Mononuclear cell (primary cell): ENCODE measurements around the gene CSNK1A1. TPM values are rescaled to one million over a fixed set of nuclear protein-coding genes. Genes with fewer than 3 reads are reported as not detected.

Experiments
- H3K27me3 ChIP-seq: 2 replicates; pipeline ENCODE4 v1.6.0; 2011; ENCODE audit warnings: low read length, control low read depth; ENCODE audit not compliant: insufficient read depth
- H3K4me1 ChIP-seq: 2 replicates; pipeline ENCODE4 v1.5.1; 2011; ENCODE audit warnings: mild to moderate bottlenecking, low read length, control low read depth; ENCODE audit not compliant: insufficient read depth
- H3K4me3 ChIP-seq: 2 replicates; pipeline ENCODE4 v1.5.1; 2011; ENCODE audit warnings: mild to moderate bottlenecking, low read length, moderate library complexity
- H3K9me3 ChIP-seq: 2 replicates; pipeline ENCODE4 v1.5.1; 2011; ENCODE audit warnings: low read depth, mild to moderate bottlenecking, control low read depth, low read length
- total RNA-seq: library from RNA; depleted of rRNA; stranded (reverse); fragments of >200 nt; gene quantifications from one replicate; pipeline ENCODE4 v1.2.3, GENCODE V29; 2012

The CSNK1A1 gene
- total RNA-seq, 1 donor = 249 TPM

DNA sequence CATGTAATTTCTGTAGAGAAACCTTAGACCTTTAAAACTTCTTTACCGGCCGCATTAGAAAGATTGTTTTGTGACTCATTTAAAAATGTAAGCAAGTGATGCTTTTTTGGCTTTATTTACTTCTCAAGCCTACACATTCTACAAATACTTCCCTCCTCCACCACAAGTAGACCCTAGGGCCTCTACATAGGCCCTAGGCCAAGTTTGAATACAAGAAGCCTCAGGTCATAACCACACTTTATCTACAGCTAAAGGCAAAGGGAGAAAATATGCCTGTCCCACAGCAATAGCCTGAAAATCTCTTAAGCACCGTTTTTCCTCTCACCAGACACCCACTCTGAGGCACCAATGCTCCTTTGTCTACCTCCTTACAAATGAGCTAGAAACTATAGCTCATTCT lies 53.9 kb downstream of the CSNK1A1 start:
- H3K27me3 ChIP-seq = no peaks in the 10 kb centered on the region
- H3K9me3 ChIP-seq = no peaks in the 10 kb centered on the region
- H3K4me1 ChIP-seq = no peaks in the 10 kb centered on the region
- no peak overlapping the region for H3K4me3 ChIP-seq

DNA sequence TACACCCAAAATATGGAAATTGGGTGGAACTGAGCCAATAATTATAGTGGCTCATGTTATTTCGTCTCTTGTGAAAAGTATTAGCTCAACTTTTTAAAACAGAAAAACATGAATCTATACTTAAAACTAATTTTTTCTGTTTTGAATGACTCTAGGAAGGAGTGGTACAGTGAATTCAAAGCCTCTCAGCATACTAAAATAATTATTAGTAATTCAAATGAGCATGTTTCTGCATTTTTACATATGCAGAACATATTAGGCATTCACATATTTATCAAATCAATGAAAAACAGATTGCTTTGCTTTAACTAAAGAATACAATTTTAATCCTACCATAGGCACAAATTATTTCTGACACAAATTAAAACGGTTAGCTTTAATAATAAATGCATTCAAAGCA lies 54.3 kb downstream of the CSNK1A1 start:
- no peaks in the 10 kb centered on the region for H3K4me1 ChIP-seq
- no peaks in the 10 kb centered on the region for H3K9me3 ChIP-seq
- no peak overlapping the region for H3K4me3 ChIP-seq
- no peaks in the 10 kb centered on the region for H3K27me3 ChIP-seq

DNA sequence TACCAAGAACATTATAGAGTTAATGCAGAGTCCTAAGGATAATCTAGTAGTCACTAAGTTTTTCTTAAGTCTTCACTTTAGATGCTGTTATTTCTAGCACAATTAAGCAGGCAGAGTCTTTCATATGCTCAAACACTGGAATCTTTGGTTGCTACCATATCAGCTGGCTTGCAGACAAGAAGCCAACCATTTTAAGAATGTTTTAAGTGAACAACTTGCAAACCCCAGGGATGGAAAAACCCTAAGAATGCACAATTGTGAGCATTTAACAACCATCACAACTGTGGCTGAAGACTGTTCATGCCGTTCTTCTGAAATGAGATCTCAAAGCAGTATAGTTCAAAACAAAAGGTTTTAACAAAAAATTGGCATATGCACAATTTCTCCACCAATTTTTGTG lies 55.1 kb downstream of the CSNK1A1 start:
- Histone ChIP-seq H3K4me1 (no peaks in the 10 kb centered on the region), H3K9me3 (no peaks in the 10 kb centered on the region), H3K27me3 (no peaks in the 10 kb centered on the region), H3K4me3 (no peak overlapping the region)

DNA sequence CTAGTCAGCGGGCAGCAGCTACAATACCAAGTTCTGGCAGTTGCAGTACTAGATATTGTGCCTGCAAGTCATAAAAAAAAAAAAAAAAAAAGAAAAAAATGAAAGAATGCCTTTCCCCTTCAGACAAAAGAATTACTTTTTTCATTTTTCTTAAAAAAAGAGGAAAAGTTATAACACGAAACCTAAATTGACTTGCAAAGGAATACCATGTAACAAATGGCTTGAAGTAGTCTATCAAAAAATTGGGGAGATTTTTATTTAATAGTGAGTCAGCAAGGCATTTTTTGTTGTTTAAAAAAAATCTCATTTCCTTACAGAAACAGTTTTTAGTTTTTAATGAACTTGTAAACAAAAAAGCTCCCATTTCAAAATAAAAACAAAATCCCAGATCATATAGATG lies 55.6 kb downstream of the CSNK1A1 start:
- Histone ChIP-seq H3K27me3 (no peaks in the 10 kb centered on the region), H3K9me3 (no peaks in the 10 kb centered on the region), H3K4me3 (no peak overlapping the region), H3K4me1 (no peaks in the 10 kb centered on the region)

DNA sequence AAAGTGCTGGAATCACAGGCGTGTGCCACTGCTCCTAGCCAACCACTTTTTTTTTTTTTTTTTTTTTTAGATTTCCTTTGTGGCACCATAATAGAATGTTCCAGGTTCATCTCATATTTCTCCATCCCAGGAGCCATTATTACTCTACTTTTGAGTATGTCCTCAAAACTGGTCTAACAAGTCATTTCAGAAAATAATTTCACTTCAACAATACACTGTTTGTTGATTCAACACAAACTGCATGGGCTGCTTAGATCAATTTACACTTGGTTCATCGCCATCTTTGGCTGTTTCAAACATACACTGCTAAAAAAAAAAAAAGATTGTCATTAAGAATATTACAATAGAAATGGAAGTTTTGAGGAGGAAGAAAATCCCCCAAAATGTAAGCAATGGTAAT lies 57.9 kb downstream of the CSNK1A1 start:
- Histone ChIP-seq H3K4me1 (no peaks in the 10 kb centered on the region), H3K9me3 (no peaks in the 10 kb centered on the region), H3K4me3 (no peak overlapping the region), H3K27me3 (no peaks in the 10 kb centered on the region)

DNA sequence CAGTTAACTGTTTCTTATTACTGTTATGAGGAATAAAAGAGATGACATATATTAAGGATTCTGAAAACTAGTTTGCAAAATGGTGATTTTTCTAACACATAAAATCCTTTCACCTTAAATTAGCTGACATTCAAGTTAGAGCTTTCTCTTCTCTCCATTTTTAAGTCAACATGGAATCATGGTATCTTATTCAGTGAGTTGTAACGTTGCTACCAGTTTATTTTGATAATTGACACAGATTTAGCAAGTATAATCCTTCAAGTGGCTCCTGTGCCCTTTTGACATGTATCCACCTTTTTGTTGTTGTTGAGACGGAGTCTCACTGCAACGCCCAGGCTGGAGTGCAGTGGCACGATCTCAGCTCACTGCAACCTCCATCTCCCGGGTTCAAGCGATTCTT lies 58.5 kb downstream of the CSNK1A1 start:
- H3K27me3 ChIP-seq = no peaks in the 10 kb centered on the region
- no peaks in the 10 kb centered on the region for H3K4me1 ChIP-seq
- H3K4me3 ChIP-seq = no peak overlapping the region
- H3K9me3 ChIP-seq = no peaks in the 10 kb centered on the region

DNA sequence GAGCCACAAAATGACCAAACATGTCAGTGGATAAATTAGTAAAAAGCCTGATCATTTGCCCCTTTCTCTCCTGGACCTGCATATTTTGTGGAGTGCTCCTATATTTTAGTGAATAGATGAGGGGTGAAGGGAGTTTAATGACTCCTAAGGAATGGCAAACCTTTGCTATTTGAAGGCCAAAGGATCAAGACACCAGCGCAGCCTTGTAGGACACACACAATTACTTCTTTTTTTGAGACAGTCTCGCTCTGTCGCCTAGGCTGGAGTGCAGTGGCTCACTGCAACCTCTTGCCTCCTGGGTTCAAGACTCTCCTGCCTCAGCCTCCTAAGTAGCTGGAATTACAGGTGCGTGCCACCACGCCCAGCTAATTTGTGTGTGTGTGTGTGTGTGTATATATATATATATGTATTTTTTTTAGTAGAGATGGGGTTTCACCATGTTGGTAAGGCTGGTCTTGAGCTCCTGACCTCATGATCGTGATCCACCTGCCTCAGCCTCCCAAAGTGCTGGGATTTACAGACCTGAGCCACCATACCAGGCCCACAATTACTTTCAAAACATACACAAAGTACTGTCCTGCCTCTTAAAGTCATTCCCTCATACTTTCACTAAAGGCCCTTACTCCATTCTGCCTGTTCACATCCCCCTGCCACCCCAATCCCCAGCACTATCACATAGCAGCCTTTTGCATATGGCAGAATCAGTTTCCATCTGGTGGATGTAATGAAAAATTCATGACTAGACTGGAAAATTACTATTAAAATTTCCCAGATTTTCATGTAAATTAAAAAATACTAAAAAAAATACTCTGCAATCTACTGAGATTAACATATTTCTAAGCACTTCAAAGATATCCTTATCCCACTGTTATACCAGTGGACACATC lies 60.4 kb downstream of the CSNK1A1 start:
- Histone ChIP-seq H3K27me3 (no peaks in the 10 kb centered on the region), H3K4me3 (no peak overlapping the region), H3K9me3 (no peaks in the 10 kb centered on the region), H3K4me1 (no peaks in the 10 kb centered on the region)

DNA sequence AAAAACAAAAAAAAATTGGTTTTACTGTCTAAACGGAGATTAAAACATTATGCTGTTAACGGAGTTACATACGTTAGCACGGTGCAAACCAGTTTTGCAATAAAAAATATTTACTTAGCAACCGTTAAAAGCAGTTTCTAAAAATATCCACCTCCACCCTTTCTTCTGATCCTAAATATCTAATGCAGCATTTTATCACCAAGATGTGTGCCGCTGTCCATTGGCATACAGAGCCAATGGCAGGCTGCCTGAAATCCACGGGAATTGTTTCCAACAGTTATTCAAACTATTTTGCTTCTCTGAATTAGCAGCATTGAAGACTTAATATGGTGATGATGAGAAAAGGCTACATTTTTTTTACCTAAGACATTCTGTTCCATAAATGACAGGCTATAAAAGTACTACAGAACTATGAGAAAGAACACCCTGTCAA lies 61.6 kb downstream of the CSNK1A1 start:
- Histone ChIP-seq H3K4me1 (no peaks in the 10 kb centered on the region), H3K4me3 (no peak overlapping the region), H3K27me3 (no peaks in the 10 kb centered on the region), H3K9me3 (no peaks in the 10 kb centered on the region)

DNA sequence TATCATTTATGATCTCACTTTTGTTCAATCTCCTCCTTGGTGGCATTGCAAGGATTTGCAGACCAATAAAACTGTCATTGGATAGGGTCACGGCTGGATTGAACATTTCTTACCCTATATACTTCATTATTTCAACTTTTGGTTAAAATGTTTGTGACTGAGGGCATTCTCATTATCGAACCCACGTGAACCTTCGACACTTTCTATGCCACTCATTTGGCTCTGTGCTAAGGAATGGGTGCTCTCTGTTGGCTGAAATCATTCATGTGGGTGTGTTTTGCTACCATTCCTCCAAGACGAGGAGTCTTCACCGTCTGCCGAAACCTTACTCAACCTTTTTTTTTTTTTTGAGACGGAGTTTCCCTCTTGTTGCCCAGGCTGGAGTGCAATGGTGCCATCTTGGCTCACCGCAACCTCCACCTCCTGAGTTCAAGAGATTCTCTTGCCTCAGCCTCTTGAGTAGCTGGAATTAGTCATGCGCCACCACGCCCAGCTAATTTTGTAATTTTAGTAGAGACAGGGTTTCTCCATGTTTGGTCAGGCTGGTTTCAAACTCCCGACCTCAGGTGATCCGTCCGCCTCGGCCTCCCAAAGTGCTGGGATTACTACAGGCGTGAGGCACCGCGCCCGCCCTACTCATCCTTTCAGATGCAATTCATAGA lies 62.5 kb downstream of the CSNK1A1 start:
- H3K9me3 ChIP-seq = no peaks in the 10 kb centered on the region
- H3K27me3 ChIP-seq = no peaks in the 10 kb centered on the region
- H3K4me3 ChIP-seq = no peak overlapping the region
- H3K4me1 ChIP-seq = no peaks in the 10 kb centered on the region

DNA sequence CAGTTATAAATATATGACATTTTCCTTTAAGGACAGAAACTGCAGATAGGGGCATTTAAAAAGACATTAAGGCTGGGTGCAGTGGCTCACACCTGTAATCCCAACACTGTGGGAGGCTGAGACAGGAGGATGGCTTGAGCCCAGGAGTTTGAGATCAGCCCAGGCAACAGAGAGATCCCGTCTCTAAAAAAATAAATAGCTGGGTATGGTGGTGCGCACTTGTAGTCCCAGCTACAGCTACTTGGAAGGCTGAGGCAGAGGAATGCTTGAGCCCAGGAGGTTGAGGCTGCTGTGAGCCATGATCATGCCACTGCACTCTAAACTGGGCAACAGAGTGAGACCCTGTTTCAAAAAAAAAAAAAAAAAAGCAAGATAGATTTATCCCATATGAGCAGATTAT lies 63.6 kb downstream of the CSNK1A1 start:
- Histone ChIP-seq H3K27me3 (no peaks in the 10 kb centered on the region), H3K4me1 (no peaks in the 10 kb centered on the region), H3K4me3 (no peak overlapping the region), H3K9me3 (no peaks in the 10 kb centered on the region)

DNA sequence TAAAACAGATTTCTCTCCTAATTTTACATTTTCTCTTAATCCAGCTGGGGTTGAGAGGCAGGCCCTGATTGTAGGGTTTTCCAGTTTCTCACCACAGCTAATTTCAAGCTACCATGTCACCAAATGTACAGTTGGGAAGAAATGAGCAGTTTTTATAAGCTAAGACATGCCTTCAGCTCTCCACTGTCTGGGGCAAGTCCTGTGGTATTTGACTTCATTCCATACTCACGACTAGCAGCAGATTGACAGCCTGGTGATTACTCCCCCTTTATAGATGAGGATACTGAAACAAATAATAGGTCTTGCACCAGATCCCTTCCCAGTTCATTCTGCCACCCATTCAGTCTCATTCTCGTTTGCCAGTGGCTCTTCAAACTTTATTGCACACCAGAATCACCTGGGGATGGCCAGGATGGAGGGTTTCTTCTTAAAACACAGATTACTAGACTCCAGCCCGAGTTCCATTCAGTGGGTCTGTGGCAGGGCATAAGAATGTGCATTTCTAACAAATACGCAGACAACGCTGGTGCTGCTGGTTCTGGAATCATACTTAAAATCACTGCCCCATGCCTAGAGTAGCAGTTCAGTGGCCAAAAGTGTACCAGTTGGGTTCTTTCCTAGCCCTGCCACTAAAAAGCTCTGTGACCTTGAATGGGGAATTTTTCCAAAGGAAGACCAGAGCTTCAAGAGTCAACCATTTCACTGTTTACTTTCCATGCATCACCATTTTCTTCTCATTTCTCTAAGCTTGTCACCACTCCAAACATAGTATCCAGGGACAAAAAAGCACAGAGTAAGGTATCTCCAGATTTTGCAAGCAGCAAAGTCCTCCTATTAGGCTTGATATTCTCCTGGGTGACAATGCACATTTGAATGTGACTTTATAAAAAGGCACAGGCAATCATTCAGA lies 64.3 kb downstream of the CSNK1A1 start:
- H3K9me3 ChIP-seq = no peaks in the 10 kb centered on the region
- no peaks in the 10 kb centered on the region for H3K27me3 ChIP-seq
- no peaks in the 10 kb centered on the region for H3K4me1 ChIP-seq
- no peak overlapping the region for H3K4me3 ChIP-seq

DNA sequence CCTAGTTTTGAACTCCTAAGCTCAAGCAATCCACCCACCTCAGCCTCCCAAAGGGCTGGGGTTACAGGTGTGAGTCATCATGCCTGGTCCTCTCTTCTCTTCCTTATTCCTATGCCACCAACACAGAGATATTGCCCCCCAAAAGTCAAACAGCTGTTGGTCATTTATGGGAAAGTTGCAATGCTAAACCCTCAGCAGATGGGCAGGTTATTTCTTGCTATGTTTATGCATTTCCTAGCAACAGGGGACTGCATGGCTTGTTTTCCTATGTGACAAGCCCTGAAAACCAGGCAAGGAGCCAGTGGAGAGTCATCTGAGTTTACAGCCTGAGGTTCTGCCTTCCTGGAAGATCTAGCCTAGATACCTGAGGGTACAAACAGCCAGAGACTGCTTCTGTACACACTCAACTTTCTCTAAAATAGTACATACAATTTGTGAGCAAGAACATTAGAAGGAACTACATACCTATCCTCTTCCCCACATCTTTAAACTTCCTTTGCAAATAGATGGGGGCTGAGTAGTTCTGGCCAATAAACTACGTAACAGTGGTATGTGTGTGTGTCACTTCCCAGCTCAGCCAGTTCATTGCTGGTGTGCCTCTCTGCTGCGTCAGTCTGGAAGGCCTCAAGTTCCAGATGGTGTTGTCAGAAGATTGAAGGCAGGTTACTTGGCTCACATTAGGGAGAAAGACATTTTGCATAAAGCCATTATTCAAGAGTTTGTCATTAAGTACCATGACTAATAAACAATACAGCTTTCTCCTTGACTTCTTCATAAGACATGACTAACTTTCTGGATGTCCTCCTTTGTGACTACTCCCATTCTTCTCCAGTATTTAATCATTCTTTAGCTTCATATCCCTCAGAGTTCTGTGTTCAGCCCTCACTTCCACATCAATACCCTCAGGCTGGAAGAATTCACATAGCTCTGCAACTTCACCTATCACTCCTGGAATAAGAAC lies 65.3 kb downstream of the CSNK1A1 start:
- no peaks in the 10 kb centered on the region for H3K9me3 ChIP-seq
- H3K27me3 ChIP-seq = no peaks in the 10 kb centered on the region
- no peaks in the 10 kb centered on the region for H3K4me1 ChIP-seq
- no peak overlapping the region for H3K4me3 ChIP-seq

DNA sequence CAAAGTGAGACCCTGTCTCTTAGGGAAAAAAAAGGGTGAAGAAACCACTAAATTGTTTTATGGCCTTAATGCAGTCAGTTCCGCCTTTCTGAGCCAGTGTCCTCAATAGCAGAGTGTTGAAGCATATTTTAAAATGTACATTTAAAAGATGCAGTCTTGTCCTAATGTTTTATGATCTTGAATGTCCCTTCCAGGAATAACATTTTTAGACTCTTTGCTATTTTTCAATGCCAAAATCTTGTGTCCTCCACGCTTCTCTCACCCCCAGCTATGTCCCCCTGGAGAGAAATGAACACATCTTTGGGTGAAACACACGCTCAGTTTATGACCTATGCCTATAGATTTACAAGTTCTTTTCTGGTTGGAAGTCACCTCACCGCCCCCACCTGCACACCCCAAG lies 69.8 kb downstream of the CSNK1A1 start:
- Histone ChIP-seq H3K4me3 (no peak overlapping the region), H3K4me1 (no peaks in the 10 kb centered on the region), H3K9me3 (no peaks in the 10 kb centered on the region), H3K27me3 (no peaks in the 10 kb centered on the region)

DNA sequence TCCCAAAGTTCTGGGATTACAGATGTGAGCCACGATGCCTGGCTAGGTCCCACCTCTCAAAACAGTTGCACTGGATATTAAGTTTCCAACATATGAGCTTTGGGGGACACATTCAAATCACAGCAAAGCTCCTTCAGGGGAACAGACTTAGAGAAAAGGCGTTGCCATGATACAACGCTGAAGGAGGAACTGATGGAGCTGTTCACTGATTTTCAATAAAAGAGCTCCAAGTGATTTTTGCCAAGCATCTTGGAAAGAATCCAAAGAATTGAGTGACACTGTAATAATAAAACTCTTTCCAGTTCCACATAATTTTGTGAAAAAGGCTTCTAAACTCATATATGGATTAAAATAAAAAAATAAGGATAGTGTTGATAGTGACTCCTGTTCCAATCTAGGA lies 72.5 kb downstream of the CSNK1A1 start:
- H3K27me3 ChIP-seq = no peaks in the 10 kb centered on the region
- no peak overlapping the region for H3K4me3 ChIP-seq
- H3K4me1 ChIP-seq = no peaks in the 10 kb centered on the region
- H3K9me3 ChIP-seq = no peaks in the 10 kb centered on the region
